Osteocyte (in vitro differentiated cells): ENCODE data around the gene IGHMBP2. TPM values are rescaled to one million over a fixed set of nuclear protein-coding genes. Genes with fewer than 3 reads are reported as not detected.

Source experiments
- DNase-seq: peaks from one replicate; pipeline ENCODE4 v3.0.0; 2021; ENCODE audit warnings: mixed read lengths; ENCODE audit not compliant: unreplicated experiment; ENCODE audit errors: extremely low spot score
- H3K27ac Mint-ChIP-seq: one replicate; pipeline ENCODE4 v1.8.0; 2021; ENCODE audit warnings: mild to moderate bottlenecking, mixed read lengths; ENCODE audit not compliant: unreplicated experiment
- H3K27me3 Mint-ChIP-seq: one replicate; pipeline ENCODE4 v1.8.0; 2021; ENCODE audit warnings: mixed read lengths; ENCODE audit not compliant: unreplicated experiment
- H3K36me3 Mint-ChIP-seq: one replicate; pipeline ENCODE4 v1.8.0; 2021; ENCODE audit warnings: mixed read lengths; ENCODE audit not compliant: unreplicated experiment
- H3K4me1 Mint-ChIP-seq: one replicate; pipeline ENCODE4 v1.8.0; 2021; ENCODE audit warnings: mixed read lengths; ENCODE audit not compliant: unreplicated experiment
- H3K4me3 Mint-ChIP-seq: one replicate; pipeline ENCODE4 v1.8.0; 2021; ENCODE audit warnings: mild to moderate bottlenecking, moderate library complexity, mixed read lengths; ENCODE audit not compliant: unreplicated experiment
- H3K9me3 Mint-ChIP-seq: one replicate; pipeline ENCODE4 v1.8.0; 2021; ENCODE audit warnings: mixed read lengths; ENCODE audit not compliant: unreplicated experiment
- total RNA-seq: library from RNA; stranded (reverse); gene quantifications from 2 replicates; pipeline ENCODE4 v1.2.1, GENCODE V29; 2021
- TF ChIP-seq, protein P1 (sequence below): fragments of 200-600 bp; sonication (generic); IDR thresholded peaks from 2 replicates; pipeline ENCODE4 v1.5.0; 2021; ENCODE audit warnings: antibody characterized with exemption, mild to moderate bottlenecking, moderate library complexity

The IGHMBP2 gene
- total RNA-seq, 1 donor from 2014 or later: 30.5 TPM

- peak; percentile 53 for DNase-seq
- Mint-ChIP-seq H3K4me3 (no peak overlapping the region), H3K4me1 (peaks cover 3% of the 10 kb centered on the region), H3K27ac (no peak overlapping the region), H3K9me3 (no peaks in the 10 kb centered on the region), H3K27me3 (peaks cover 37% of the 10 kb centered on the region), H3K36me3 (no peaks in the 10 kb centered on the region)
- TF ChIP-seq, protein P1, sequence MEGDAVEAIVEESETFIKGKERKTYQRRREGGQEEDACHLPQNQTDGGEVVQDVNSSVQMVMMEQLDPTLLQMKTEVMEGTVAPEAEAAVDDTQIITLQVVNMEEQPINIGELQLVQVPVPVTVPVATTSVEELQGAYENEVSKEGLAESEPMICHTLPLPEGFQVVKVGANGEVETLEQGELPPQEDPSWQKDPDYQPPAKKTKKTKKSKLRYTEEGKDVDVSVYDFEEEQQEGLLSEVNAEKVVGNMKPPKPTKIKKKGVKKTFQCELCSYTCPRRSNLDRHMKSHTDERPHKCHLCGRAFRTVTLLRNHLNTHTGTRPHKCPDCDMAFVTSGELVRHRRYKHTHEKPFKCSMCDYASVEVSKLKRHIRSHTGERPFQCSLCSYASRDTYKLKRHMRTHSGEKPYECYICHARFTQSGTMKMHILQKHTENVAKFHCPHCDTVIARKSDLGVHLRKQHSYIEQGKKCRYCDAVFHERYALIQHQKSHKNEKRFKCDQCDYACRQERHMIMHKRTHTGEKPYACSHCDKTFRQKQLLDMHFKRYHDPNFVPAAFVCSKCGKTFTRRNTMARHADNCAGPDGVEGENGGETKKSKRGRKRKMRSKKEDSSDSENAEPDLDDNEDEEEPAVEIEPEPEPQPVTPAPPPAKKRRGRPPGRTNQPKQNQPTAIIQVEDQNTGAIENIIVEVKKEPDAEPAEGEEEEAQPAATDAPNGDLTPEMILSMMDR: no peak
These were observed 63.4 kb downstream of the IGHMBP2 start for GRCh38 chr11:68966894-68967780.

DNA sequence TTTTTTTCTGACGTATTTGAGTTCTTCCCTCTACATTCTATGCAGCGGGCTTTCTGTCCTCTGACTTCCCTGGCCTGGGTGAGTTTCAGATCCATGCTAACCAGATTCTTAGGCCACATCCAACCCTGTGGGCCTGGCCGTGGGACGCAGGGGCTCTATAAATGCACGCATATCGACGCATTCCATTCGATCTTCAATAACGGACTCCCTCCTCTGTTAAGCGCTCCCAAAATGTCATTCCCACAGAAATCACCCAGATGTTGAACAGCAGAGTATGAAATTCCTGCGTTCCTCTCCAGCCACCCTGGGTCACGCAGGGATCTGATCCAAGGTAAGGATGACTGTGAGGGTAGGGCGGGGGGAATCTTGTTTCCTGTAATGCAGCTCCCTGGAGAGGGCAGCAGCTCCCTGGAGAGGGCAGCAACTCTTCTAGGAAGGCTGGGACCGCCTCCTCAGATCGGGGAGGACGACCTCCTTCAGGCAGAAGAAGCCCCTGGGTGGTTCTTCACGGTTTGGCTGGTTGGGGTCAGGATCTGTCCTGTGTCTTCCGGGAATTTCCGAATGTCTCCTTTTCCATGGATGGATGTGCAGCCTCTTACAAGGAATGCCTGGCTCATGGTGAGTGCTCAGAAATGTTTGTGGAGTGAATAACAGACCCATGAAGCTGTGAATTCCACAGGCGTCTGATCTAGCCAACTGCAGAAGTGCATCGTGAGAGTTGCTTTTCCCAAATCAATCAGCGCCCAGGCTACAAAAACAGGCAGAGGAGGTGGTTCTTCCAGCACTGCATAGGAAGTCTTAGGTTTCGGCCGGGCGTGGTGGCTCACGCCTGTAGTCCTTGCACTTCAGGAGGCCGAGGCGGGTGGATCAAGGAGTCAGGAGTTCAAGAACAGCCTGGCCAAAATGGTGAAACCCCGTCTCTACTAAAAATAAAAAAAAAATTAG is 64.9 kb downstream of the IGHMBP2 start:
- peaks cover 3% of the 10 kb centered on the region for H3K4me1 Mint-ChIP-seq
- H3K36me3 Mint-ChIP-seq: no peaks in the 10 kb centered on the region
- H3K27me3 Mint-ChIP-seq: peaks cover 38% of the 10 kb centered on the region
- no peak overlapping the region for H3K27ac Mint-ChIP-seq
- no peaks in the 10 kb centered on the region for H3K9me3 Mint-ChIP-seq
- DNase-seq: peak; percentile 70
- TF ChIP-seq, protein P1: no peak
- no peak overlapping the region for H3K4me3 Mint-ChIP-seq

DNA sequence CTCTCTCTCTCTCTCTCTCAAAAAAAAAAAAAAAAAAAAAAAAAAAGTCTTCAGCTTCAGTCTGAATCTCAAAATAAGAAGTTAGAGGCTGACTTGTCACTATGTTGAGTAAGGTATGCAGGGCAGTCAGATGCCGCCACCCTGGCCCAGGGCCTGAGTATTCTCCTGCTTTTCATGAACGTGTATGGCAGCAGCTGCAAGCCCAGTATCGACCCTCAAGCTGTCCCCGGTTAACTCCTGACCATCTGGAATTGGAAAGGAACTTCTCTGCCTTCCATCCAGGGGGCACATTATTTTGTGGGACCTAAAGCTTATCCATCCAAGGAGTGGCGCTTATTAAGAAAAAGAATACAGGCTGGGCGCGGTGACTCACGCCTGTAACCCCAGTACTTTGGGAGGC is 65.7 kb downstream of the IGHMBP2 start:
- no peak overlapping the region for H3K4me3 Mint-ChIP-seq
- H3K9me3 Mint-ChIP-seq: no peaks in the 10 kb centered on the region
- no peaks in the 10 kb centered on the region for H3K36me3 Mint-ChIP-seq
- H3K4me1 Mint-ChIP-seq: peaks cover 3% of the 10 kb centered on the region
- H3K27ac Mint-ChIP-seq: no peak overlapping the region
- DNase-seq: peak; percentile 63
- H3K27me3 Mint-ChIP-seq: peaks cover 36% of the 10 kb centered on the region
- TF ChIP-seq, protein P1: no peak

GRCh38 chr11:68970921-68971636 is 67.4 kb downstream of the IGHMBP2 start:
- no peak for DNase-seq
- Mint-ChIP-seq H3K4me1 (peaks cover 3% of the 10 kb centered on the region), H3K27ac (no peak overlapping the region), H3K4me3 (no peak overlapping the region), H3K9me3 (no peaks in the 10 kb centered on the region), H3K27me3 (peaks cover 36% of the 10 kb centered on the region), H3K36me3 (no peaks in the 10 kb centered on the region)
- TF ChIP-seq, protein P1: no peak
